Natural killer cell (primary cell): ENCODE measurements around the gene EDIL3. TPM values are rescaled to one million over a fixed set of nuclear protein-coding genes. Genes with fewer than 3 reads are reported as not detected.

Experiments used
- ATAC-seq, 3 donors: fragments of 150-1000 bp in 2 of 3; fragments of 200-7000 bp in 1 of 3; cut with Tn5 transposase; 1 replicate in 1 of 3; 2 replicates in 2 of 3; pipeline ENCODE4 v1.10.0; 2021; ENCODE audit warnings: mild to moderate bottlenecking in 2 of 3, moderate library complexity in 2 of 3
- DNase-seq, 2 donors: peaks; one replicate each; pipeline versions ENCODE4 v3.0.0 to v3.0.0-alpha.2; 2013 to 2021; ENCODE audit warnings: mixed read lengths in 1 of 2
- H3K27ac ChIP-seq: one replicate; pipeline ENCODE4 v1.5.1; 2013; ENCODE audit warnings: mild to moderate bottlenecking, low read length
- H3K27me3 ChIP-seq: one replicate; pipeline ENCODE4 v1.6.1; 2013; ENCODE audit warnings: low read length; ENCODE audit not compliant: control insufficient read depth, insufficient read depth
- H3K36me3 ChIP-seq: one replicate; pipeline ENCODE4 v1.6.1; 2013; ENCODE audit warnings: low read length; ENCODE audit not compliant: control insufficient read depth, insufficient read depth
- H3K4me1 ChIP-seq: one replicate; pipeline ENCODE4 v1.6.1; 2013; ENCODE audit warnings: low read length; ENCODE audit not compliant: control insufficient read depth, insufficient read depth
- H3K4me3 ChIP-seq: one replicate; pipeline ENCODE4 v1.5.1; 2013; ENCODE audit warnings: low read length
- H3K9me3 ChIP-seq: one replicate; pipeline ENCODE4 v1.6.1; 2013; ENCODE audit warnings: low read length; ENCODE audit not compliant: control insufficient read depth, insufficient read depth
- H3K27ac Mint-ChIP-seq, 2 donors: one replicate each; pipeline ENCODE4 v1.8.0; 2022; ENCODE audit warnings: mild to moderate bottlenecking in 2 of 2, mixed read lengths in 2 of 2, moderate library complexity in 1 of 2
- H3K27me3 Mint-ChIP-seq, 2 donors: one replicate each; pipeline ENCODE4 v1.8.0; 2022; ENCODE audit warnings: low read depth in 2 of 2, mixed read lengths in 2 of 2
- H3K36me3 Mint-ChIP-seq: one replicate; pipeline ENCODE4 v1.8.0; 2022; ENCODE audit warnings: mixed read lengths
- H3K4me1 Mint-ChIP-seq, 2 donors: one replicate each; pipeline ENCODE4 v1.8.0; 2022; ENCODE audit warnings: mixed read lengths in 2 of 2
- H3K4me3 Mint-ChIP-seq: one replicate; pipeline ENCODE4 v1.8.0; 2022; ENCODE audit warnings: mild to moderate bottlenecking, moderate library complexity, mixed read lengths
- H3K9me3 Mint-ChIP-seq, 2 donors: one replicate each; pipeline ENCODE4 v1.8.0; 2022; ENCODE audit warnings: mixed read lengths in 2 of 2
- CTCF ChIP-seq: fragments of 200-600 bp; IDR thresholded peaks from one replicate; pipeline ENCODE4 v1.8.0; 2022; ENCODE audit warnings: antibody characterized with exemption
- WGBS: methylation state at CpG from one replicate; pipeline ENCODE4 v1.1.7; 2013; ENCODE audit warnings: missing lambda C conversion rate; ENCODE audit not compliant: insufficient coverage; 5-methylcytosine and 5-hydroxymethylcytosine counted together
- intact Hi-C: fragments of 100-400 bp; cut with micrococcal nuclease; formaldehyde crosslinking; loops from one replicate; pipeline ENCODE4 v1.14.2; 2022
- total RNA-seq, 4 donors: library from RNA; stranded (reverse); fragments of 120-200 nt in 1 of 4; gene quantifications; one replicate each; pipeline versions ENCODE4 v1.2.3 to v1.2.4, GENCODE V29; 2013 to 2022

The EDIL3 gene
- total RNA-seq, 3 donors from 2014 or later (not counting 1 experiment from before 2014, with no cell fraction given), result not detected

DNA sequence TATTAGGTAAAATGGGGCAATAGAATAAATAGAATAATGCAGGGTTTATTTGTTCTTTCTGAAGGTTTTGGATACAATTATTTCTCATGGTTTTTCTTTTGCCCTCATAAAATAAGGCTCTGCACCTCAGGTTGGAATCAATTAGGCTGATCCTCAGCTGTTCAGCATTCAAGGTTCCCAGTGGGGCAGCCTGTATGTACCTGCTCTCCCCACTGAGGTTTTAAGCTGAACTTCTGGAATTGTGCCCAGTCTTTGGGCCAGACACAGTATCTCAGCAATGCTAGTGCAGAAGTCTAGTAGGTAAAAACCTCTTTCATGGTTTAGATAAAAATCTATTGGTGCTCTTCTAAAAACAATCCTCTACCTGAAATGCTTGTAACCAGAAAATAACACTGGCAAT lies 98.0 kb downstream of the EDIL3 start:
- H3K4me1 ChIP-seq, result no peaks in the 10 kb centered on the region
- DNase-seq (no peak), ATAC-seq (no peak)
- no peaks in the 10 kb centered on the region for H3K27me3 ChIP-seq
- peaks cover 10 to 19% of the 10 kb centered on the region in 2 donors for H3K9me3 Mint-ChIP-seq
- no peak overlapping the region for H3K27ac Mint-ChIP-seq
- H3K4me3 ChIP-seq, result no peak overlapping the region
- H3K4me3 Mint-ChIP-seq, result no peak overlapping the region
- H3K4me1 Mint-ChIP-seq, result no peaks in the 10 kb centered on the region
- no peaks in the 10 kb centered on the region for H3K27me3 Mint-ChIP-seq
- no peaks in the 10 kb centered on the region for H3K36me3 Mint-ChIP-seq
- H3K36me3 ChIP-seq, result no peaks in the 10 kb centered on the region
- no peak overlapping the region for H3K27ac ChIP-seq
- TF ChIP-seq CTCF, result no peak
- intact Hi-C loops, result no loop called here
- no peaks in the 10 kb centered on the region for H3K9me3 ChIP-seq

GRCh38 chr5:84285641-84286637 lies 98.7 kb downstream of the EDIL3 start:
- TF ChIP-seq CTCF, result no peak
- no peaks in the 10 kb centered on the region for H3K27me3 Mint-ChIP-seq
- H3K36me3 Mint-ChIP-seq, result no peaks in the 10 kb centered on the region
- ATAC-seq (no peak), DNase-seq (no peak)
- no peaks in the 10 kb centered on the region for H3K4me1 ChIP-seq
- H3K36me3 ChIP-seq, result no peaks in the 10 kb centered on the region
- no peak overlapping the region for H3K4me3 Mint-ChIP-seq
- no peaks in the 10 kb centered on the region for H3K9me3 ChIP-seq
- H3K27ac ChIP-seq, result no peak overlapping the region
- no peaks in the 10 kb centered on the region for H3K27me3 ChIP-seq
- intact Hi-C loops, result no loop called here
- H3K4me3 ChIP-seq, result no peak overlapping the region
- no peaks in the 10 kb centered on the region for H3K4me1 Mint-ChIP-seq
- no peak overlapping the region for H3K27ac Mint-ChIP-seq
- 93% methylated on average over 4 of the region's 8 CpGs for WGBS
- H3K9me3 Mint-ChIP-seq, result peaks cover 10 to 19% of the 10 kb centered on the region in 2 donors

GRCh38 chr5:84281383-84281782 lies 103.3 kb downstream of the EDIL3 start:
- H3K9me3 Mint-ChIP-seq, result peaks cover 5 to 15% of the 10 kb centered on the region in 2 donors
- H3K27me3 Mint-ChIP-seq, result no peaks in the 10 kb centered on the region
- H3K4me1 ChIP-seq, result no peaks in the 10 kb centered on the region
- H3K36me3 ChIP-seq, result no peaks in the 10 kb centered on the region
- no peak overlapping the region for H3K27ac Mint-ChIP-seq
- no peaks in the 10 kb centered on the region for H3K9me3 ChIP-seq
- DNase-seq (no peak), ATAC-seq (no peak)
- no peak overlapping the region for H3K4me3 Mint-ChIP-seq
- TF ChIP-seq CTCF, result no peak
- intact Hi-C loops, result no loop called here
- no peaks in the 10 kb centered on the region for H3K4me1 Mint-ChIP-seq
- no peak overlapping the region for H3K27ac ChIP-seq
- no peak overlapping the region for H3K4me3 ChIP-seq
- no peaks in the 10 kb centered on the region for H3K36me3 Mint-ChIP-seq
- no peaks in the 10 kb centered on the region for H3K27me3 ChIP-seq

GRCh38 chr5:84279234-84279633 lies 105.4 kb downstream of the EDIL3 start:
- Histone ChIP-seq H3K9me3 (no peaks in the 10 kb centered on the region), H3K27ac (no peak overlapping the region), H3K36me3 (no peaks in the 10 kb centered on the region), H3K4me3 (no peak overlapping the region), H3K27me3 (no peaks in the 10 kb centered on the region), H3K4me1 (no peaks in the 10 kb centered on the region)
- no peaks in the 10 kb centered on the region for H3K4me1 Mint-ChIP-seq
- peaks cover 5 to 13% of the 10 kb centered on the region in 2 donors for H3K9me3 Mint-ChIP-seq
- intact Hi-C loops, result no loop called here
- H3K27me3 Mint-ChIP-seq, result no peaks in the 10 kb centered on the region
- ATAC-seq, result no peak
- no peak for TF ChIP-seq CTCF
- no peak overlapping the region for H3K27ac Mint-ChIP-seq
- no peaks in the 10 kb centered on the region for H3K36me3 Mint-ChIP-seq
- DNase-seq, result no peak
- no peak overlapping the region for H3K4me3 Mint-ChIP-seq
